Small intestine (tissue), 7 donors: ENCODE results near the gene SHD. TPM values are rescaled to one million over a fixed set of nuclear protein-coding genes. Genes with fewer than 3 reads are reported as not detected.

Experiments used
- DNase-seq, 2 donors: peaks; one replicate each; pipeline versions ENCODE4 v3.0.0 to v3.0.0-alpha.2; 2013
- FAIRE-seq: peaks from 2 replicates; lab custom pipeline; 2012; peaks lifted over from hg19 to GRCh38; lab: Jason Lieb, UNC
- H3K27ac ChIP-seq, 3 donors: one replicate each; pipeline ENCODE4 v1.5.1; 2013; ENCODE audit warnings: low read length in 2 of 3, mild to moderate bottlenecking in 2 of 3, control low read depth in 1 of 3, inconsistent platforms in 1 of 3, low read depth in 1 of 3, moderate library complexity in 1 of 3
- H3K27me3 ChIP-seq, 3 donors: one replicate each; pipeline ENCODE4 v1.6.1; 2013; ENCODE audit warnings: low read length in 3 of 3, inconsistent platforms in 1 of 3; ENCODE audit not compliant: control insufficient read depth in 3 of 3, insufficient read depth in 3 of 3
- H3K36me3 ChIP-seq, 3 donors: one replicate each; pipeline ENCODE4 v1.6.1; 2013; ENCODE audit warnings: low read length in 3 of 3, inconsistent platforms in 1 of 3, low read depth in 1 of 3, mild to moderate bottlenecking in 1 of 3, moderate library complexity in 1 of 3; ENCODE audit not compliant: control insufficient read depth in 3 of 3, insufficient read depth in 2 of 3
- H3K4me1 ChIP-seq, 3 donors: one replicate each; pipeline ENCODE4 v1.6.1; 2013; ENCODE audit warnings: low read length in 2 of 3, inconsistent platforms in 1 of 3, low read depth in 1 of 3, mild to moderate bottlenecking in 1 of 3, moderate library complexity in 1 of 3; ENCODE audit not compliant: control insufficient read depth in 3 of 3, insufficient read depth in 2 of 3
- H3K4me3 ChIP-seq, 3 donors: one replicate each; pipeline ENCODE4 v1.5.1; 2013; ENCODE audit warnings: low read length in 3 of 3, control low read depth in 1 of 3, inconsistent platforms in 1 of 3, low read depth in 1 of 3, mild to moderate bottlenecking in 1 of 3, moderate library complexity in 1 of 3
- H3K9me3 ChIP-seq, 2 donors: one replicate each; pipeline ENCODE4 v1.6.1; 2013; ENCODE audit warnings: low read depth in 1 of 2, low read length in 1 of 2; ENCODE audit not compliant: control insufficient read depth in 2 of 2, insufficient read depth in 1 of 2
- WGBS, 3 donors: extraction: QIAGEN DNeasy Blood & Tissue Kit; methylation state at CpG; one replicate each; pipeline ENCODE4 v1.1.7; 2013; 5-methylcytosine and 5-hydroxymethylcytosine counted together
- polyA plus RNA-seq, 4 donors: library from polyadenylated mRNA; stranded (reverse) in 3 of 4; unstranded in 1 of 4; fragments of 200-250 nt in 3 of 4; fragments of 120-200 nt in 1 of 4; gene quantifications; one replicate each; pipeline versions ENCODE4 v1.2.1 to v1.2.3, GENCODE V29; 2013
- donor health status: healthy with polysubstance abuse.
- donor health status: control.
- donor health status: control.
- donor health status: Bipolar disorder and iron deficiency.
- donor health status: healthy.

The SHD gene
- polyA plus RNA-seq, 4 donors = 4.7 to 25.7 (median 10.6) TPM

DNA sequence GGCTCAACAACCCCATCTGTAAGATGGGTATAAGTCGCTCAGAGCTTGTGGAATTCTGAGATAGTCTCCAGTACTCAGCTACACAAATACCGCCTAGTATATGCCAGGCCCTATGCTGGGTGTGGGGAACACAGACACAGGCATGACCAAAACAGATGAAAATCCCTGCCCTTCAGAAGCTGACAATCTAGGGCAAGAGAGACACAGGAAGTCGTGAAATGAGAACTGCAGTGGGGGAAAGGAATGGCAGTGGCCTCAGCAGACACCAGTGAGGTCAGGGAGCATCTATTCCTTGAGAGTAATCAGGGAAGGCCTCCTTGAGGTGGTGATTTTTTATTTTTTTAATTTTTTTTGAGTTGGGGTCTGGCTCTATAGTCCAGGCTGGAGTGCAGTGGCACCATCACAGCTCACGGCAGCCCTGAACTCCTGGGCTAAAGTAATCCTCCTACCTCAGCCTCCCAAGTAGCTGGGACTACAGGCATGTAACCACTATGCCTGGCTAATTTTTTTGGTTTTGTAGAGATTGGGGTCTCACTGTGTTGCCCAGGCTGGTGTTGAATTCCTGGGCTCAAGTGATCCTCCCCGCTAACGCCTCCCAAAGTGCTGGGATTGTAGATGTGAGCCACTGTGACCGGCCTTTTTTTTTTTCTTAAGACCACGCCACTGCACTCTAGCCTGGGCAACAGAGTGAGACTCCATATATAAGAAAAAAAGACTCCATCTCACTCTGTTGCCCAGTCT is 19.9 kb downstream of the SHD start:
- no peak overlapping the region for H3K4me3 ChIP-seq
- H3K27ac ChIP-seq = no peak overlapping the region
- no peaks in the 10 kb centered on the region for H3K4me1 ChIP-seq
- WGBS, 3 donors = 71 to 87% (median 82%) methylated on average over 8 of the region's 8 CpGs
- H3K36me3 ChIP-seq = no peaks in the 10 kb centered on the region
- no peaks in the 10 kb centered on the region for H3K27me3 ChIP-seq
- FAIRE-seq (no peak), DNase-seq (no peak)
- H3K9me3 ChIP-seq = no peaks in the 10 kb centered on the region

DNA sequence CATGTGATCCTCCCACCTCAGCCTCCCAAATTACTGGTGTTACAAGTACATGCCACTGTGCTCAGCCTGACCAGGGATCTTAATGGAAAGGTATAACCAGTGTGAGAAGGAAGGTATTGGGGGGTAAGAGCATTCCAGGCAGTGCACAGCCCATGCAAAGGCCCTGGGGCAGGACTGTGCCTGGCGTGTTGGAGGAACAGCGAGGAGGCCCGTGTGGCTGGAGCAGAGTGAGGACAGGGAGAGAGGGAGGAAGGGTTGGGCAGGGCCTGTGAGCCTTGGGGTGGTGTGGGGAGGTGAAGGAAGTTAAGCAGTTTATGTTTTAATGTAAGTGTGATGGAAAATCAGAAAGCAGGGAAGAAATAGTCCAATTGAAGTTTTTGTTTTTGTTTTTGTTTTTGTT is 21.5 kb downstream of the SHD start:
- FAIRE-seq (no peak), DNase-seq (no peak)
- Histone ChIP-seq H3K27ac (no peak overlapping the region), H3K27me3 (peaks cover 0 to 5% (median 0%) of the 10 kb centered on the region in 3 donors), H3K4me1 (peaks cover 0 to 4% (median 0%) of the 10 kb centered on the region in 3 donors), H3K4me3 (no peak overlapping the region), H3K9me3 (no peaks in the 10 kb centered on the region), H3K36me3 (no peaks in the 10 kb centered on the region)
- 88 to 95% (median 89%) methylated on average over 3 of the region's 3 CpGs for WGBS, 3 donors

DNA sequence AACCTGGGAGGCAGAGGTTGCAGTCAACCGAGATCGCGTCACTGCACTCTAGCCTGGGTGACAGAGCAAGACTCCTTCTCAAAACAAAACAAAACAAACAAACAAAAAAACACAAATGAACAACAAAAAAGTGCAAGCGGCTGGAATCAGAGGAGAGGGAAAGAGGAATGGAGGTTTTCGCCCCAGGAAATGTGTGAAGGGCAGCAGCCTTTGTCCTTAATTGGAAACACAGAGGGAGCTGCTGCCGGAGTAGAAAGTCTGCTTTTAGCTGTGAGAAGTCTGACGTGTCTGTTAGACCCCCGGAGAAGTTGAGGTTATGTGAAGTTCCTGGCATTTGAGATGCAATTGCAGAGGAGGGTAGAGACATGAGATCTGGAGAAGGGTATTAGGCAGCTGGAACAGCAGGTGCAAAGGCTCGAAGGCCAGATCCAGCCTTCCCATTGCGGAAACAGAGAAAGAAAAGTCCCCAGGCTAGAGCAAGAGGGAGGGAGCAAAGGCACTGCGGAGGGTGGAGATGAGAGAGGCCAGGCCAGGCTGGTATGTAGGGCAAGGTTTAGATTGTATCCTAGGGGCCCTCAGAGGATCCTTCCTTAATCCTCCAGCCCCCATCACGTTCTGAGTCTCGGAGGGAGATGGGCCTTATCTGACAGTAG is 22.6 kb downstream of the SHD start:
- Histone ChIP-seq H3K27me3 (peaks cover 0 to 7% (median 0%) of the 10 kb centered on the region in 3 donors), H3K4me3 (peak overlapping the region in 1 of 3 donors; percentile 22), H3K27ac (no peak overlapping the region), H3K36me3 (no peaks in the 10 kb centered on the region), H3K9me3 (no peaks in the 10 kb centered on the region), H3K4me1 (peaks cover 0 to 4% (median 0%) of the 10 kb centered on the region in 3 donors)
- no peak for DNase-seq
- 43 to 52% (median 49%) methylated on average over 13 of the region's 13 CpGs for WGBS, 3 donors
- FAIRE-seq = no peak

DNA sequence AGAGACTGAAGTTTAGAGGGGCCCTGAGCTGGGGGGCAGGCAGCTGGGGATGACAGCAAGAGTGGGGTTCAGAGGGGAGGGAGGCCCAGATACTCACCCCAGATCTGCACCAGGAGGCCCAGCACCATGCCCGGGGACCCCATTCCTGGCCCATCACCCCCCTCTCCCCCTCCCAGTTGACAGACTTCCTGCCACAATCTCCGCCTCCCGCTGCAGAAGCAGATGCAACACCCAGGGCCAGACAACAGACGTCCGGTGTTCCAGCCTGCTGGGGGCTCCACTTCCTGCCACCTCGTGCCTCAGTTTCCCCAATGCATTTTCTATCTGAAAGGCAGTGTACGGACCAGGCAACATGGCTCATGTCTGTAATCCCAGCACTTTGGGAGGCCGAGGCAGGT is 23.2 kb downstream of the SHD start, which contains the start of gene TMIGD2:
TMIGD2 (minus strand) TSS at position 147 of the 398 bp plus-strand sequence; CDS start at position 143, 4 bp downstream.
- peak within 1 kb of the TSS in 1 of 3 donors; percentile 25 for H3K4me3 ChIP-seq
- FAIRE-seq = no peak

DNA sequence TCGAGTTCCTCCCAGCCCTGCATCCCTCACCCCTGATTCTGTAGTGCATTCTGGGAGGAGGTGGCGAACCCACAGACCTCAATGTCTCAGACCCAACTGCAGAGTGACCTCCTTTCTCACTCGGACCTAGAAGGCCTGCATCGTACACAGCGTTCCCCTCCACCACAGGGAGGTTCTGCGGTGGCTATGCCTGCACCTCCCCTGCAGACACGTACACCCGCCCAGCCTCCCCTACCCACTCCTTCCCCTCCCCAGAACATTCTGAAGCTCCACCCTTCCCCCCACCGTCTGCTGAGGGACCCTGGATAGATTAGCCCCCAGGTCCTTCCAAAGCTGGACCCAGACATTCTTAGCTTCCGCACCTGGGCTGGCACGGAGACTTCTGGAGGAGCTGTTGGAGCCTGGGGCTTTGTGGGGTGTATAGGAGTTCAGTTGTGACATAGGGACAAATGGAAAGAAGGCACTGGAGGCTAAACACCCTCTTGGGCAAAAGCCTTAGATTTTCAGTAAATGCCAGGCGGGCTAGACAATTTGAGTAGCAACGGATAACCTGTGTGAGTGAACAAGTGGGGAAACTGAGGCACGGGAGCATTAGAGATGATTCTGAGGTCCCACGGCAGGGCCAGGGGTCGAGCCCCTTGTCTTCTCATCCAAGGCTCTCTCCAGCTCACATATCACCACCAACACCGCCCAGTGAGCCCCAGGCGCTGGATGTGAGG is 24.9 kb downstream of the SHD start:
- peak overlapping the region in 1 of 3 donors; percentile 41 for H3K27ac ChIP-seq
- 46 to 50% (median 49%) methylated on average over 18 of the region's 18 CpGs for whole genome bisulfite sequencing, 3 donors
- H3K36me3 ChIP-seq = no peaks in the 10 kb centered on the region
- peak overlapping the region in 1 of 3 donors; percentile 49 for H3K4me3 ChIP-seq
- peaks cover 0 to 4% (median 0%) of the 10 kb centered on the region in 3 donors for H3K4me1 ChIP-seq
- H3K9me3 ChIP-seq = no peaks in the 10 kb centered on the region
- FAIRE-seq (no peak), DNase-seq (peak in 1 of 2 donors; percentile 54)
- peaks cover 0 to 7% (median 0%) of the 10 kb centered on the region in 3 donors for H3K27me3 ChIP-seq

More for the DNA sequence above, 23.2 kb downstream of the SHD start, which contains the start of gene TMIGD2:
- Histone ChIP-seq H3K27ac (no peak within 1 kb of the TSS), H3K4me1 (peaks cover 0 to 4% (median 0%) of the 10 kb centered on the region in 3 donors), H3K36me3 (no peaks in the 10 kb centered on the region), H3K27me3 (peaks cover 0 to 7% (median 0%) of the 10 kb centered on the region in 3 donors), H3K9me3 (no peaks in the 10 kb centered on the region)
- WGBS, 3 donors = 46 to 58% (median 47%) methylated on average over 8 of the region's 8 CpGs
- DNase-seq = peak in 1 of 2 donors; percentile 25

DNA sequence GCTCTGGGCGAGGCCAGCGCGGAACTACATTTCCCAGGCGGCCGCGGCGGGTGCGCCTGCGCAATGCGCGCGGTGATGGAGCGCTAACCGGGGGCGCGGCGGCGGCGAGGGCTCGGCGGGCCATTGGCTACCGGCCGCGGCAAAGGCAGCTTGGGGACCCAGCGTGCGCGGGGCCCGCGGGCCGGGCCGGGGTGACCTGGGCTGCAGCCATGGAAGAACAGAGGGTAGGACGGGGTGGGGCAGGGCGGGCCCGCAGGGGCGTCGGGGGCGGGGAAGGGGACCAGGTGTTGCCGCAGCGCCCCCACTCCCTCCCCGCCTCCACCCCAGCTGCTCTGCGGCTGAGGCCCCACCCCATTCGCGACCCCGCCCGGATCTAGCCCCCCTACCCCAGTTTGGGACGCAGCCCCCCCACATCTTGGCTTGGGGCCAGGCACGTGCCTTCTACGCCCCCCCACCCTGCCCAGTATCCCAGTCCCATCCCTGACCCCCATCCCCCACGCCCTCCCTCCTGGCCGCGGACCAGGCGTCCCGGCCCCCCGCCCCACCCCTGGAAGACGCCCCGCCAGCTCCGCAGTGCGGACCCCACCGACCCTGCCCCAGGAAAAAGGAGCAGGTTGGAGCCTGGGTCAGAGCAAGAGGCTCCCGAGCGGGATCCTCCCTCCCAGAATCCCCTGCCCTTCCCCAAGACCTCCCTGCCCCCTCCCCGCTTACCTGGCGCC is 25.6 kb downstream of the SHD start, which contains the start of gene FSD1:
FSD1 (plus strand) TSS at position 61 of the 719 bp plus-strand sequence; CDS start at position 210, 149 bp downstream.
- no peak for FAIRE-seq
- H3K4me3 ChIP-seq = peak within 1 kb of the TSS in 1 of 3 donors; percentile 49
- 6 to 10% (median 6%) methylated on average over 28 to 63 of the region's 63 CpGs for WGBS, 3 donors

DNA sequence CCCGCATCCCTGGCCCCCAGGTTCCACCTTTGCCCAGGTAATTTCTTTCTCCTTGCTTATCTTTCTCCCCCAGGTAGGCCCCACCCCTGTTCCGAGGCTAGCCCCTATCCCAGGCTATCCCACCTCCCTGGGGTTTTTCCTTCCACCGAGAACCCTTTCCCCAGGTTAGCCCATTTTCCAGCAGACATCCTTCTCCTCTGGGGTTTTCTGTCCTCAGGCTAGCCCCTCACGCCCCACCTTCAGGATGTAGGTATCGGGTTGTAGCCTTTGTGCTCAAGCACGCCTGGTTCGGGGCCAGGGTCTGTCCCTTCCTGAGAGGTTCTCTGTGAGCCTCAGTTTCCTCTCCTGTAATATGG is 26.2 kb downstream of the SHD start:
- DNase-seq = no peak
- Histone ChIP-seq H3K9me3 (no peaks in the 10 kb centered on the region), H3K4me3 (no peak overlapping the region), H3K27ac (no peak overlapping the region), H3K27me3 (peaks cover 0 to 7% (median 0%) of the 10 kb centered on the region in 3 donors), H3K4me1 (peaks cover 0 to 4% (median 0%) of the 10 kb centered on the region in 3 donors), H3K36me3 (no peaks in the 10 kb centered on the region)
- FAIRE-seq = no peak
- 53 to 69% (median 54%) methylated on average over 7 of the region's 7 CpGs for WGBS, 3 donors

More for the DNA sequence above, 25.6 kb downstream of the SHD start, which contains the start of gene FSD1:
- H3K27me3 ChIP-seq = peaks cover 0 to 7% (median 0%) of the 10 kb centered on the region in 3 donors
- peak in 1 of 2 donors; percentile 43 for DNase-seq
- peaks cover 0 to 4% (median 0%) of the 10 kb centered on the region in 3 donors for H3K4me1 ChIP-seq
- H3K9me3 ChIP-seq = no peaks in the 10 kb centered on the region
- H3K27ac ChIP-seq = peak within 1 kb of the TSS in 1 of 3 donors; percentile 41
- H3K36me3 ChIP-seq = no peaks in the 10 kb centered on the region
